Erythroblast (primary cell): Measurements from ENCODE around the gene PDE6H.

ENCODE experiments used
- GATA1 ChIP-seq: IDR thresholded peaks from 2 replicates; pipeline ENCODE4 v1.6.1; 2011; ENCODE audit warnings: low read depth, mild to moderate bottlenecking, control low read depth, low read length, moderate library complexity
- POLR2A ChIP-seq: IDR thresholded peaks from 2 replicates; pipeline ENCODE4 v1.6.1; 2011; ENCODE audit warnings: mild to moderate bottlenecking, low read length

DNA sequence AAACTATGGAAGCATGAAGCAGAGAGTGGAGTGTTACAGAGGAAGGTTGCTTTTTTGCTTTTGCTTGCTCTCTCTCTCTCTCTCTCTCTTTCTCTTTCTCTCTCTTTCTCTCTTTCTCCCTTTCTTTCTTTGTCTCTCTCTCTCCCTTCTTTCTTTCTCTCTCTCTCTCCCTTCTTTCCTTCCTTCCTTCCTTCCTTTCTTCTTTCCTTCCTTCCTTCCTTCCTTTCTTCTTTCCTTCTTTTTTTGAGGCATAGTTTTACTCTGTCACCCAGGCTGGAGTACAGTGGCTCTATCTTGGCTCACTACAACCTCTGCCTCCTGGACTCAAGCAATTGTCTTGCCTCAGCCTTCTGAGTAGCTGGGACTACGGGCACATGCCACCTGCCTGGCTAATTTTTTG is 19.1 kb upstream of the PDE6H start:
- TF ChIP-seq POLR2A (no peak), GATA1 (no peak)
